ENCODE measurements around the gene SLC13A1. TPM values are rescaled to one million over a fixed set of nuclear protein-coding genes. Genes with fewer than 3 reads are reported as not detected.

Gene SLC13A1
- total RNA-seq, 1 donor from 2014 or later, result not detected

- no peak overlapping the region for H3K27ac Mint-ChIP-seq
- intact Hi-C loops (cut with micrococcal nuclease), result no loop called here
- no peak for ATAC-seq (ENCODE audit: low read depth)
- TF ChIP-seq CTCF (IDR thresholded peaks at IDR 0.05), result no peak
- H3K9me3 Mint-ChIP-seq, result no peaks in the 10 kb centered on the region
- no peaks in the 10 kb centered on the region for H3K4me1 Mint-ChIP-seq
- DNase-seq, result no peak
- H3K27me3 Mint-ChIP-seq, result no peaks in the 10 kb centered on the region
- ChIA-PET POLR2A (no interaction called here), CTCF (no interaction called here)
- H3K4me3 Mint-ChIP-seq, result no peak overlapping the region
- H3K36me3 Mint-ChIP-seq (ENCODE audit: low read depth), result no peaks in the 10 kb centered on the region
Observed at GRCh38 chr7:123193235-123193634, 6.5 kb downstream of the SLC13A1 start.

GRCh38 chr7:123191132-123191531 is 8.6 kb downstream of the SLC13A1 start:
- POLR2A ChIA-PET, result no interaction called here
- intact Hi-C loops (cut with micrococcal nuclease), result no loop called here
- Mint-ChIP-seq H3K9me3 (no peaks in the 10 kb centered on the region), H3K4me1 (no peaks in the 10 kb centered on the region), H3K36me3 (ENCODE audit: low read depth) (no peaks in the 10 kb centered on the region), H3K27me3 (no peaks in the 10 kb centered on the region), H3K4me3 (no peak overlapping the region), H3K27ac (no peak overlapping the region)
- ATAC-seq (ENCODE audit: low read depth), result no peak
- CTCF ChIA-PET, result no interaction called here
- no peak for DNase-seq
- no peak for TF ChIP-seq CTCF (IDR thresholded peaks at IDR 0.05)

- no peak for TF ChIP-seq CTCF (IDR thresholded peaks at IDR 0.05)
- DNase-seq, result no peak
- ATAC-seq (ENCODE audit: low read depth), result no peak
- Mint-ChIP-seq H3K4me1 (no peaks in the 10 kb centered on the region), H3K9me3 (peaks cover 5% of the 10 kb centered on the region), H3K27me3 (no peaks in the 10 kb centered on the region), H3K27ac (no peak overlapping the region), H3K4me3 (no peak overlapping the region), H3K36me3 (ENCODE audit: low read depth) (no peaks in the 10 kb centered on the region)
- intact Hi-C loops (cut with micrococcal nuclease), result no loop called here
- POLR2A ChIA-PET, result no interaction called here
- CTCF ChIA-PET, result no interaction called here
Observed at GRCh38 chr7:123190109-123190831, 9.5 kb downstream of the SLC13A1 start.

GRCh38 chr7:123185756-123186155 is 14.0 kb downstream of the SLC13A1 start:
- no peak for DNase-seq
- Mint-ChIP-seq H3K4me1 (no peaks in the 10 kb centered on the region), H3K27ac (no peak overlapping the region), H3K9me3 (peaks cover 5% of the 10 kb centered on the region), H3K4me3 (no peak overlapping the region), H3K36me3 (ENCODE audit: low read depth) (no peaks in the 10 kb centered on the region), H3K27me3 (no peaks in the 10 kb centered on the region)
- CTCF ChIA-PET, result no interaction called here
- POLR2A ChIA-PET, result no interaction called here
- no peak for ATAC-seq (ENCODE audit: low read depth)
- TF ChIP-seq CTCF (IDR thresholded peaks at IDR 0.05), result no peak
- intact Hi-C loops (cut with micrococcal nuclease), result no loop called here

GRCh38 chr7:123184271-123184670 is 15.5 kb downstream of the SLC13A1 start:
- Mint-ChIP-seq H3K4me1 (no peaks in the 10 kb centered on the region), H3K27me3 (no peaks in the 10 kb centered on the region), H3K36me3 (ENCODE audit: low read depth) (no peaks in the 10 kb centered on the region), H3K27ac (no peak overlapping the region), H3K4me3 (no peak overlapping the region), H3K9me3 (peaks cover 5% of the 10 kb centered on the region)
- intact Hi-C loops (cut with micrococcal nuclease), result no loop called here
- CTCF ChIA-PET, result no interaction called here
- POLR2A ChIA-PET, result no interaction called here
- TF ChIP-seq CTCF (IDR thresholded peaks at IDR 0.05), result no peak
- ATAC-seq (ENCODE audit: low read depth) (no peak), DNase-seq (no peak)

Measured in activated B cell treated with CpG ODN at 0.5 μM for 24 hours (primary cell).